ENCODE measurements around the gene LAMP2.

Gene LAMP2

DNA sequence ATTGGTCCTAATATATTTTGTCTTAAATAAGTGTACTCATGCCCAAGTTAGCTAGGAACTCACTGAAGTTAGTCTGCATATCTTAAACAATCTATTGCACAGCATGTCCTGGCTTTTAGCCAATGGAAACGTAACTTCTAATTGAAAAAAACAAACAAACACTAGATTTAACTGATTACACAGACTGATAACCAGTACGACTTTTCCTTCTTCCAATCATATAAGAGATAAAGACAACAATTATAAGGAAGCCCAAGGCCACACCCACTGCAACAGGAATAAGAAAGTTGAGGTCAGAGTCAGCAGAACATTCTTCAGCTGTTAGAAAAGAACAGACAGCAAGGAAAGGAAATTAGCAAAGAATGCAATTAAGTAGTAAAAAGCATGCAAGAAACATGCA, 40.8 kb downstream of the LAMP2 start:
- Histone ChIP-seq H2AFZ (ENCODE audit: low read length) (no peak overlapping the region), H3K79me2 (ENCODE audit: low read length) (no peaks in the 10 kb centered on the region), H3K27me3 (replicated peaks; ENCODE audit: insufficient read depth, low read length) (no peaks in the 10 kb centered on the region), H3K36me3 (replicated peaks; ENCODE audit: insufficient read depth, low read length) (no peaks in the 10 kb centered on the region), H3K9ac (ENCODE audit: low read length) (no peak overlapping the region), H3K9me3 (replicated peaks; ENCODE audit: insufficient read depth, low read length) (no peaks in the 10 kb centered on the region), H3K4me3 (ENCODE audit: low read length) (no peak overlapping the region), H3K27ac (ENCODE audit: low read length) (no peak overlapping the region), H3K4me2 (ENCODE audit: low read depth, low read length) (no peak overlapping the region), H3F3A (ENCODE audit: insufficient read depth, low read length) (no peaks in the 10 kb centered on the region), H4K20me1 (ENCODE audit: insufficient read depth, low read length) (no peaks in the 10 kb centered on the region), H3K4me1 (ENCODE audit: low read length) (no peaks in the 10 kb centered on the region), H3K9me2 (replicated peaks; ENCODE audit: insufficient read depth, low read length) (no peaks in the 10 kb centered on the region)
- TF ChIP-seq EZH2phosphoT487 (IDR thresholded peaks at IDR 0.05; ENCODE audit: low read length) (no peak), EZH2 (optimal IDR thresholded peaks at IDR 0.05; ENCODE audit: low read depth, low read length) (no peak)
- TF ChIP-seq, protein P1, sequence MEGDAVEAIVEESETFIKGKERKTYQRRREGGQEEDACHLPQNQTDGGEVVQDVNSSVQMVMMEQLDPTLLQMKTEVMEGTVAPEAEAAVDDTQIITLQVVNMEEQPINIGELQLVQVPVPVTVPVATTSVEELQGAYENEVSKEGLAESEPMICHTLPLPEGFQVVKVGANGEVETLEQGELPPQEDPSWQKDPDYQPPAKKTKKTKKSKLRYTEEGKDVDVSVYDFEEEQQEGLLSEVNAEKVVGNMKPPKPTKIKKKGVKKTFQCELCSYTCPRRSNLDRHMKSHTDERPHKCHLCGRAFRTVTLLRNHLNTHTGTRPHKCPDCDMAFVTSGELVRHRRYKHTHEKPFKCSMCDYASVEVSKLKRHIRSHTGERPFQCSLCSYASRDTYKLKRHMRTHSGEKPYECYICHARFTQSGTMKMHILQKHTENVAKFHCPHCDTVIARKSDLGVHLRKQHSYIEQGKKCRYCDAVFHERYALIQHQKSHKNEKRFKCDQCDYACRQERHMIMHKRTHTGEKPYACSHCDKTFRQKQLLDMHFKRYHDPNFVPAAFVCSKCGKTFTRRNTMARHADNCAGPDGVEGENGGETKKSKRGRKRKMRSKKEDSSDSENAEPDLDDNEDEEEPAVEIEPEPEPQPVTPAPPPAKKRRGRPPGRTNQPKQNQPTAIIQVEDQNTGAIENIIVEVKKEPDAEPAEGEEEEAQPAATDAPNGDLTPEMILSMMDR (IDR thresholded peaks at IDR 0.05; ENCODE audit: low read length), result no peak
- no peak for DNase-seq

DNA sequence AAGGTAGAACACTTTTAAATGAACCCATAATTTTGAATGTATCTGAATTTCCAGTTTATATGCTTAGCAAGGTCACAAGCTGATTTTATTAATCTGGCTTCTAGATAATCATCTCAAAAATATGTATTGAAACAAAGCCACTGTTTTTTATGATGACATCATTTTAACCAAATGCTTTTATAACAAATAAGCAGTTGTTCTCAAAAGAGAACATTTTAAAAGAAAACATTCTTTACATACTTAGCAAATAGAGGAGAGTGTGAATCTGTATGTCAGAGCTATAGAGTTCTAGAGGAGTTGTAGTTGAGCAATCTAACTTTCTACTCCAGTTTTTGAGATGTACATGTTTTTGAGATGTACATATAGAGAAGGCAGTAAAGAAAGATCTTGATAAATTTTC, 42.5 kb downstream of the LAMP2 start:
- no peak overlapping the region for H3K9ac ChIP-seq (ENCODE audit: low read length)
- no peaks in the 10 kb centered on the region for H3K79me2 ChIP-seq (ENCODE audit: low read length)
- no peak overlapping the region for H3K27ac ChIP-seq (ENCODE audit: low read length)
- TF ChIP-seq, protein P1 (IDR thresholded peaks at IDR 0.05; ENCODE audit: low read length), result no peak
- no peak for TF ChIP-seq EZH2 (optimal IDR thresholded peaks at IDR 0.05; ENCODE audit: low read depth, low read length)
- no peak for TF ChIP-seq EZH2phosphoT487 (IDR thresholded peaks at IDR 0.05; ENCODE audit: low read length)
- H3K9me3 ChIP-seq (replicated peaks; ENCODE audit: insufficient read depth, low read length), result no peaks in the 10 kb centered on the region
- H3K4me2 ChIP-seq (ENCODE audit: low read depth, low read length), result no peak overlapping the region
- DNase-seq, result no peak
- no peak overlapping the region for H2AFZ ChIP-seq (ENCODE audit: low read length)
- no peaks in the 10 kb centered on the region for H3K27me3 ChIP-seq (replicated peaks; ENCODE audit: insufficient read depth, low read length)
- H3F3A ChIP-seq (ENCODE audit: insufficient read depth, low read length), result no peaks in the 10 kb centered on the region
- no peak overlapping the region for H3K4me3 ChIP-seq (ENCODE audit: low read length)
- H3K4me1 ChIP-seq (ENCODE audit: low read length), result no peaks in the 10 kb centered on the region
- H3K36me3 ChIP-seq (replicated peaks; ENCODE audit: insufficient read depth, low read length), result no peaks in the 10 kb centered on the region
- H4K20me1 ChIP-seq (ENCODE audit: insufficient read depth, low read length), result no peaks in the 10 kb centered on the region
- H3K9me2 ChIP-seq (replicated peaks; ENCODE audit: insufficient read depth, low read length), result no peaks in the 10 kb centered on the region

DNA sequence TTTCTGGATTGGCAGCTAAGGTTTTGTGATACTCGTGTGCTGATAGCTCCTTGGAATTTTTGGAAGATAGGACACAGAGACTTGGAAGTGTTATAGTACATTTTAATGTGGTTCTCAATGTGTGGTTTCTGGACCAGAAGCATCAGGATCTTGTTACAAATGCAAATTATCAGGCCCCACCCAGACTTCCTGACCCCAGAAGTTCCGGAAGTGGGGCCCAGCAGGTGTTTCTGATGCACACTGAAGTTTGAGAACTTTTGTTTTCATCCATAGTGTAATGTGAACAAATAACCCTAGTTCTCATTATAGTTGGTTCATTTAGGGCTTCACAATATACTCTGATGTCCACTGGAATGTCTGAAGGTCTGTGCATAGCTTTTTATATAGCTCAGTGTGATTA, 49.6 kb downstream of the LAMP2 start:
- Histone ChIP-seq H3K4me1 (ENCODE audit: low read length) (peaks cover 22% of the 10 kb centered on the region), H3K9me3 (replicated peaks; ENCODE audit: insufficient read depth, low read length) (no peaks in the 10 kb centered on the region), H3K79me2 (ENCODE audit: low read length) (no peaks in the 10 kb centered on the region), H3K9me2 (replicated peaks; ENCODE audit: insufficient read depth, low read length) (no peaks in the 10 kb centered on the region), H3K27ac (ENCODE audit: low read length) (peak overlapping the region; percentile 50; the same call in 1 of the 2 replicates), H3K36me3 (replicated peaks; ENCODE audit: insufficient read depth, low read length) (no peaks in the 10 kb centered on the region), H3K9ac (ENCODE audit: low read length) (no peak overlapping the region), H4K20me1 (ENCODE audit: insufficient read depth, low read length) (no peaks in the 10 kb centered on the region), H2AFZ (ENCODE audit: low read length) (0 out of 2 replicates have a peak overlapping the region, but pooled peaks have one; percentile 3), H3K4me3 (ENCODE audit: low read length) (no peak overlapping the region; the same call in 1 of the 2 replicates), H3F3A (ENCODE audit: insufficient read depth, low read length) (0 out of 2 replicates have a peak, but pooled peaks cover 7% of the 10 kb centered on the region), H3K4me2 (ENCODE audit: low read depth, low read length) (peak overlapping the region; percentile 42), H3K27me3 (replicated peaks; ENCODE audit: insufficient read depth, low read length) (no peaks in the 10 kb centered on the region)
- TF ChIP-seq, protein P1 (IDR thresholded peaks at IDR 0.05; ENCODE audit: low read length), result no peak
- TF ChIP-seq EZH2phosphoT487 (IDR thresholded peaks at IDR 0.05; ENCODE audit: low read length) (no peak), EZH2 (optimal IDR thresholded peaks at IDR 0.05; ENCODE audit: low read depth, low read length) (no peak)
- peak; percentile 79 for DNase-seq

Data from MM.1S (cell line).